AG04450 (cell line): ENCODE measurements around the gene PPID. TPM values are rescaled to one million over a fixed set of nuclear protein-coding genes. Genes with fewer than 3 reads are reported as not detected.
"Not testable (repeated sequence)": the region's sequence is repeated elsewhere in the genome, so short reads cannot be mapped to it uniquely, and the experiment has no call there.

Source experiments
- CTCF ChIA-PET: fragments of 300-600, 350-600 bp; formaldehyde crosslinking; extraction: SDS; loops from one replicate; lab custom pipeline; 2022; ENCODE audit warnings: antibody characterized with exemption, inconsistent platforms; lab: Charles Lee
- POLR2A ChIA-PET: fragments of 350-600 bp; formaldehyde crosslinking; extraction: SDS; loops from one replicate; lab custom pipeline; 2021; ENCODE audit warnings: antibody characterized with exemption, inconsistent platforms; lab: Yijun Ruan, JAX
- DNase-seq: peaks from one replicate; pipeline ENCODE4 v3.0.0-alpha.2; 2011; ENCODE audit warnings: low read depth, low spot score
- H3K27ac ChIP-seq: one replicate; pipeline ENCODE4 v1.5.1; 2012; ENCODE audit warnings: low read depth, low read length, control low read depth
- H3K27me3 ChIP-seq: one replicate; pipeline ENCODE4 v1.6.0; 2012; ENCODE audit warnings: low read length; ENCODE audit not compliant: control insufficient read depth, insufficient read depth
- H3K4me3 ChIP-seq: 2 replicates; pipeline ENCODE4 v1.5.1; 2011; ENCODE audit warnings: mild to moderate bottlenecking, low read depth, low read length, control low read depth
- H3K9me3 ChIP-seq: 2 replicates; pipeline ENCODE4 v1.5.1; 2012; ENCODE audit warnings: low read length; ENCODE audit not compliant: control insufficient read depth, insufficient read depth
- CTCF ChIP-seq: IDR thresholded peaks from 2 replicates; pipeline ENCODE4 v1.5.1; 2011; ENCODE audit warnings: low read depth, low read length, control low read depth, inconsistent platforms
- polyA plus RNA-seq: library from polyadenylated mRNA; depleted of rRNA; stranded (reverse); fragments of >200 nt; gene quantifications from 2 replicates; pipeline ENCODE4 v1.2.3, GENCODE V29; 2011

Gene PPID
- polyA plus RNA-seq, 1 experiment, result 22.9 TPM

GRCh38 chr4:158754385-158755180 is 31.4 kb upstream of the PPID start:
- TF ChIP-seq CTCF, result no peak
- CTCF ChIA-PET, result interaction anchor here (0.6 to 1.2 kb wide), 4 partner anchors 21 to 449 kb away, joined by 3 to 4 read pairs (median 3); no protein-coding TSS in a partner anchor
- Histone ChIP-seq H3K9me3 (no peaks in the 10 kb centered on the region), H3K4me3 (no peak overlapping the region), H3K27me3 (no peaks in the 10 kb centered on the region), H3K27ac (peak overlapping the region; percentile 47)
- no peak for DNase-seq
- POLR2A ChIA-PET, result interaction anchor here (0.7 kb wide), 2 partner anchors 46 to 486 kb away, joined by 3 to 11 read pairs; no protein-coding TSS in a partner anchor

- Histone ChIP-seq H3K4me3 (no peak overlapping the region), H3K27ac (no peak overlapping the region), H3K9me3 (peaks cover 4% of the 10 kb centered on the region; the same call in 1 of the 2 replicates), H3K27me3 (no peaks in the 10 kb centered on the region)
- POLR2A ChIA-PET, result no interaction called here
- TF ChIP-seq CTCF, result no peak
- CTCF ChIA-PET, result no interaction called here
- DNase-seq, result peak; percentile 63
Measured at GRCh38 chr4:158750379-158750778, 27.2 kb upstream of the PPID start.

- H3K9me3 ChIP-seq, H3K27ac ChIP-seq, H3K4me3 ChIP-seq, CTCF ChIA-PET, DNase-seq, H3K27me3 ChIP-seq, POLR2A ChIA-PET: not testable (repeated sequence)
Measured at GRCh38 chr4:158746537-158746936, 23.3 kb upstream of the PPID start.

GRCh38 chr4:158741326-158742021 is 18.3 kb upstream of the PPID start:
- no peak overlapping the region for H3K4me3 ChIP-seq
- TF ChIP-seq CTCF, result no peak
- POLR2A ChIA-PET, result no interaction called here
- no peak for DNase-seq
- H3K9me3 ChIP-seq, result no peaks in the 10 kb centered on the region; the same call in 1 of the 2 replicates
- no peak overlapping the region for H3K27ac ChIP-seq
- no peaks in the 10 kb centered on the region for H3K27me3 ChIP-seq
- CTCF ChIA-PET, result interaction anchor here (0.6 to 1.8 kb wide), 3 partner anchors 46 to 168 kb away, joined by 3 to 7 read pairs (median 3); no protein-coding TSS in a partner anchor

- DNase-seq, result no peak
- no peaks in the 10 kb centered on the region for H3K27me3 ChIP-seq
- TF ChIP-seq CTCF, result no peak
- ChIA-PET POLR2A (no interaction called here), CTCF (no interaction called here)
- H3K9me3 ChIP-seq, result no peaks in the 10 kb centered on the region
- no peak overlapping the region for H3K4me3 ChIP-seq
- no peak overlapping the region for H3K27ac ChIP-seq
Measured at GRCh38 chr4:158739600-158739999, 16.4 kb upstream of the PPID start.
